Right forelimb (tissue), 1 donor: ENCODE results near the gene HEXB.

Experiments used
- DNase-seq: peaks from one replicate; pipeline ENCODE4 v3.0.0-alpha.2; 2018

HEXB gene

GRCh38 chr5:74761241-74761640, 76.2 kb downstream of the HEXB start:
- no peak for DNase-seq

DNA sequence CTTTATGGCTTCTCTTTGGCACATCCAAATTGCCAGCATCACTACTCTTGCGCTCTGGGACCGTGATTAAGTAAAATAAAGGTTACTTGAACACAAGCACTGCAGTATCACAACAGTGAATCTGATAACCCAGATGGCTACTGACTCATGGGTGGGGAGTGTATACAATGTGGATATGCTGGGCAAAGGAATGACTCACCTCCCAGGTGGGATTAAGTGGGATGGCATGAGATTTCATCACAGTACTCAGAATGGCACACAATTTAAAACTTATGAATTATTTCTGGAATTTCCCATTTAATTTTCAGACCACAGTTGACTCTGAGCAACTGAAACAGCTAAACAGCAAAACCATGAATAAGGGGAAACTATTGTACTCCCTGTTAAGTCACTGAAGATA, 77.6 kb downstream of the HEXB start:
- DNase-seq, result no peak

GRCh38 chr5:74763504-74763903, 78.5 kb downstream of the HEXB start:
- DNase-seq, result no peak

DNA sequence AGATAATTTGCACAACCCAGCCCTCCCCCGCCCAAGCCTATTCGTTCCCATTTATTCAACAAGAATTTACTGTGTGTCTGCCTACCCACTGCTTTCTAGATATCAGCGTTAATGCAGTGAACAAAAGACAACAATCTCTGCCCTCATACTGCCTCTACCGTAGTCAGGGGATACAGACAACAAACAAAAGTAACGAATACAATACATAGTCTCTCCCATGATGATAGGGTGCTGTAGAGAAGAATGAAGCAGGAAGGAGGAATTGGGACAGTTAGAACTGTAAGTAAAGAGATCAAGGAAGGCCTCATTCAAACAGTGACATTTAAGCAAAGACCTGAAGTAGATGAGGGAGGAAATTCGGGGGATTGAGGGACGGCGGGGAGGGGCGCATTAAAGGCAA, 80.2 kb downstream of the HEXB start:
- DNase-seq, result no peak

DNA sequence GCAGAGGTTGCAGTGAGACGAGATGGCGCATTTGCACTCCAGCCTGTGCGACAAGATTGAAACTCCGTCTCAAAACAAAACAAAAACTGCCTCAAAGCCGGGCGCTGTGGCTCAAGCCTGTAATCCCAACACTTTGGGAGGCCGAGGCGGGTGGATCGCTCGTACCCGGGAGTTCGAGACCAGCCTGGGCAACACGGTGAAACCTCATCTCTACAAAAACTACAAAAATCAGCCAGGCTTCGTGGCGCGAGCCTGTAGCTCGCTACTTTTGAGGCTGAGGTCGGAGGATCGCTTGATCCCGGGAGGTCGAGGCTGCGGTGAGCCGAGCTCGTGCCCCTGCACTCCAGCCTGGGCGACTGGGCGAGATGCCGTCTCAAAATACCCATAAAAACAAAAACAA, 80.9 kb downstream of the HEXB start:
- no peak for DNase-seq

DNA sequence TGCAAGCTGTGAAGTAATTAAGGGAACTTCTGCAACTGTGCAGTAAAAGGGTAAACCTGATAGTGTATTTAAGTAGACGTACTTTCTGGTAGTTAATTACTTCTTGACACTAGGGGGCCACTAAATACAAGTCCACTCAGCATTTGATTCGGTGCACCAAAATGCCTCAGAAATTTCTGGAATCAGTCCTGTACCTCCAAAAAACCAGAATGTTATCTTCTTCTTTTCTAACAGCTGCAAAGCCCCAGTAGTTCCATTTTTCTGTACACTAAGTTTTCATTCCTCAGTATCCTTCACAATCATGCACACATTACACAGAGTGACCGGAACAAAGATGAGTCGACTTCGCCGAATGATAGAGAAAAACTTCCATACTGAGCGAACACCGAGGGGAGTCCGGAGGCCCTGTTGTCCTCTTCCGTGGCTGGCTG, 81.4 kb downstream of the HEXB start:
- DNase-seq, result no peak

GRCh38 chr5:74766849-74767578, 82.0 kb downstream of the HEXB start, which contains the start of the genes GFM2 and NSA2:
TSS of gene GFM2 (minus strand) at chr5:74767117. CDS start at chr5:74763742, 3,375 bp downstream.
TSS of gene NSA2 (plus strand) at chr5:74767249. CDS start at chr5:74767361, 112 bp downstream.
- peak; percentile 96 for DNase-seq

GRCh38 chr5:74767579-74767913, 82.5 kb downstream of the HEXB start:
- no peak for DNase-seq
